Muscle of leg (tissue), 11 donors: ENCODE measurements around the gene NDUFS4. TPM values are rescaled to one million over a fixed set of nuclear protein-coding genes. Genes with fewer than 3 reads are reported as not detected.
"Not testable (repeated sequence)": the region's sequence is repeated elsewhere in the genome, so short reads cannot be mapped to it uniquely, and the experiment has no call there.

ENCODE experiments used
- DNase-seq: peaks from one replicate; pipeline ENCODE4 v3.0.0; 2013
- H3K27ac ChIP-seq: one replicate; pipeline ENCODE4 v1.5.1; 2013; ENCODE audit warnings: mild to moderate bottlenecking, low read length, control low read depth
- H3K27me3 ChIP-seq: one replicate; pipeline ENCODE4 v1.6.1; 2013; ENCODE audit warnings: low read length; ENCODE audit not compliant: control insufficient read depth, insufficient read depth
- H3K36me3 ChIP-seq: one replicate; pipeline ENCODE4 v1.6.1; 2013; ENCODE audit warnings: low read length; ENCODE audit not compliant: control insufficient read depth, insufficient read depth
- H3K4me1 ChIP-seq: one replicate; pipeline ENCODE4 v1.6.1; 2013; ENCODE audit warnings: low read length; ENCODE audit not compliant: control insufficient read depth, insufficient read depth
- H3K4me3 ChIP-seq: one replicate; pipeline ENCODE4 v1.5.1; 2013; ENCODE audit warnings: low read length, control low read depth
- H3K9me3 ChIP-seq: replicated peaks from 2 replicates; pipeline ENCODE4 v1.6.1; 2013; ENCODE audit warnings: low read depth, low read length; ENCODE audit not compliant: control insufficient read depth
- WGBS: methylation state at CpG from one replicate; pipeline ENCODE4 v1.1.5; 2013; ENCODE audit warnings: missing lambda C conversion rate; ENCODE audit not compliant: insufficient coverage; 5-methylcytosine and 5-hydroxymethylcytosine counted together
- polyA plus RNA-seq, 8 donors: library from polyadenylated mRNA; unstranded; fragments of 120-200 nt; gene quantifications; one replicate each; pipeline versions ENCODE4 v1.2.1 to v1.2.3, GENCODE V29; 2013; ENCODE audit warnings: inconsistent platforms in 1 of 8, low replicate concordance in 1 of 8; ENCODE audit not compliant: insufficient read length in 8 of 8, insufficient read depth in 1 of 8
- total RNA-seq: library from RNA; stranded (reverse); fragments of 120-200 nt; gene quantifications from one replicate; pipeline ENCODE4 v1.2.4, GENCODE V29; 2013

NDUFS4 gene
- total and polyA plus RNA-seq, 9 donors = 100 to 192 (median 112) TPM

- Histone ChIP-seq H3K9me3 (no peaks in the 10 kb centered on the region), H3K27ac (no peak overlapping the region), H3K36me3 (no peaks in the 10 kb centered on the region), H3K4me1 (no peaks in the 10 kb centered on the region), H3K4me3 (no peak overlapping the region), H3K27me3 (no peaks in the 10 kb centered on the region)
- DNase-seq = no peak
- WGBS = no CpG with 5 or more reads among the region's 3 CpGs
Observed at GRCh38 chr5:53677632-53678031, 117.2 kb downstream of the NDUFS4 start.

- DNase-seq = no peak
- peaks cover 3% of the 10 kb centered on the region for H3K36me3 ChIP-seq
- no peak overlapping the region for H3K4me3 ChIP-seq
- no peaks in the 10 kb centered on the region for H3K27me3 ChIP-seq
- no peaks in the 10 kb centered on the region for H3K4me1 ChIP-seq
- no CpG with 5 or more reads among the region's 3 CpGs for WGBS
- no peaks in the 10 kb centered on the region for H3K9me3 ChIP-seq
- H3K27ac ChIP-seq = no peak overlapping the region
Observed at GRCh38 chr5:53678981-53679660, 118.7 kb downstream of the NDUFS4 start.

- H3K4me1 ChIP-seq = no peaks in the 10 kb centered on the region
- no peak for DNase-seq
- no peak overlapping the region for H3K27ac ChIP-seq
- H3K27me3 ChIP-seq = no peaks in the 10 kb centered on the region
- peaks cover 1% of the 10 kb centered on the region for H3K9me3 ChIP-seq
- H3K4me3 ChIP-seq = no peak overlapping the region
- WGBS = no CpG with 5 or more reads among the region's 1 CpG
- peaks cover 4% of the 10 kb centered on the region for H3K36me3 ChIP-seq
Observed at GRCh38 chr5:53681079-53681478, 120.6 kb downstream of the NDUFS4 start.

GRCh38 chr5:53691014-53691413 lies 130.6 kb downstream of the NDUFS4 start:
- Histone ChIP-seq H3K27me3 (no peaks in the 10 kb centered on the region), H3K27ac (no peak overlapping the region), H3K9me3 (peaks cover 45% of the 10 kb centered on the region)

GRCh38 chr5:53694520-53695022 lies 134.1 kb downstream of the NDUFS4 start:
- WGBS = no CpG with 5 or more reads among the region's 1 CpG
- Histone ChIP-seq H3K36me3 (no peaks in the 10 kb centered on the region), H3K4me1 (no peaks in the 10 kb centered on the region), H3K9me3 (peaks cover 41% of the 10 kb centered on the region), H3K27ac (no peak overlapping the region), H3K4me3 (no peak overlapping the region), H3K27me3 (no peaks in the 10 kb centered on the region)
- DNase-seq = no peak

More at GRCh38 chr5:53691014-53691413, 130.6 kb downstream of the NDUFS4 start:
- H3K36me3 ChIP-seq = no peaks in the 10 kb centered on the region
- no peaks in the 10 kb centered on the region for H3K4me1 ChIP-seq
- DNase-seq = no peak
- H3K4me3 ChIP-seq = no peak overlapping the region

GRCh38 chr5:53710405-53710804 lies 150.0 kb downstream of the NDUFS4 start:
- H3K27me3 ChIP-seq, H3K36me3 ChIP-seq, H3K4me3 ChIP-seq, H3K4me1 ChIP-seq, DNase-seq, H3K27ac ChIP-seq: not testable (repeated sequence)
- WGBS = no CpG with 5 or more reads among the region's 1 CpG
- H3K9me3 ChIP-seq = peaks cover 30% of the 10 kb centered on the region

- Histone ChIP-seq H3K27ac (no peak overlapping the region), H3K36me3 (no peaks in the 10 kb centered on the region), H3K4me3 (no peak overlapping the region), H3K9me3 (peaks cover 20% of the 10 kb centered on the region), H3K27me3 (no peaks in the 10 kb centered on the region), H3K4me1 (no peaks in the 10 kb centered on the region)
- no peak for DNase-seq
- WGBS = 79% methylated on average over 4 of the region's 4 CpGs
Observed at GRCh38 chr5:53712327-53712726, 151.9 kb downstream of the NDUFS4 start.

- 100% methylated on average over 1 of the region's 3 CpGs for WGBS
- Histone ChIP-seq H3K4me3 (no peak overlapping the region), H3K36me3 (no peaks in the 10 kb centered on the region), H3K27ac (no peak overlapping the region), H3K27me3 (no peaks in the 10 kb centered on the region), H3K9me3 (peaks cover 20% of the 10 kb centered on the region), H3K4me1 (no peaks in the 10 kb centered on the region)
- no peak for DNase-seq
Observed at GRCh38 chr5:53713978-53714666, 153.7 kb downstream of the NDUFS4 start.

GRCh38 chr5:53714667-53715010 lies 154.2 kb downstream of the NDUFS4 start:
- DNase-seq = no peak
- H3K4me1 ChIP-seq = no peaks in the 10 kb centered on the region
- peaks cover 20% of the 10 kb centered on the region for H3K9me3 ChIP-seq
- no peak overlapping the region for H3K4me3 ChIP-seq
- H3K27ac ChIP-seq = no peak overlapping the region
- H3K36me3 ChIP-seq = no peaks in the 10 kb centered on the region
- H3K27me3 ChIP-seq = no peaks in the 10 kb centered on the region

- Histone ChIP-seq H3K4me3 (no peak overlapping the region), H3K27ac (no peak overlapping the region), H3K27me3 (no peaks in the 10 kb centered on the region), H3K9me3 (no peaks in the 10 kb centered on the region), H3K4me1 (no peaks in the 10 kb centered on the region), H3K36me3 (no peaks in the 10 kb centered on the region)
- WGBS = 93% methylated on average over 2 of the region's 3 CpGs
- DNase-seq = no peak
Observed at GRCh38 chr5:53726121-53726520, 165.7 kb downstream of the NDUFS4 start.
